SKM-1 treated with dmso at 0.1 percent for 144 hours (cell line): ENCODE data around the gene TMCO2.
"Not testable (repeated sequence)": the region's sequence is repeated elsewhere in the genome, so short reads cannot be mapped to it uniquely, and the experiment has no call there.

ENCODE experiments used
- DNase-seq: peaks from one replicate; lab custom pipeline; 2025; ENCODE audit not compliant: unreplicated experiment; lab: John Stamatoyannopoulos, UW

Gene TMCO2

DNA sequence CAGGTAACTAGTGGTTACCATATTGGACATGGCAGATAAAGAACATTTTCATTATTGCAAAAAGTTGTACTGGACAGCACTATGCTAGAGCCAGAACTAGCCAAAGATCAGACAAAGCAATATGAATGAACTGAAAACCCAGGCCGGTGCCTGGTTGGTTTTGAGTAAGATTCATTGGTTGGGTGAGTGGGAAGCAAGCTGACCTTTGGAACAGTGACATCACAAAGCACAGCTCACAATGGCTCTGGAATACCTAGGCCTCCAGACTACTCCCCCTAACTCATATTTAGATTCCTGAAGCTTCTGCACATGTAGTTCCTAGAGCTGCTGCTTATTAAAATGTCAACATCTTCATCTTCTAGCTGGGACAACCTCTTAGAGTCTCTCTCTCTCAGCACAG lies at the start of gene TMCO2:
TSS of gene TMCO2 (plus strand) at position 283 of the 400 bp plus-strand sequence. CDS start at position 340, 57 bp downstream.
- DNase-seq: no peak

DNA sequence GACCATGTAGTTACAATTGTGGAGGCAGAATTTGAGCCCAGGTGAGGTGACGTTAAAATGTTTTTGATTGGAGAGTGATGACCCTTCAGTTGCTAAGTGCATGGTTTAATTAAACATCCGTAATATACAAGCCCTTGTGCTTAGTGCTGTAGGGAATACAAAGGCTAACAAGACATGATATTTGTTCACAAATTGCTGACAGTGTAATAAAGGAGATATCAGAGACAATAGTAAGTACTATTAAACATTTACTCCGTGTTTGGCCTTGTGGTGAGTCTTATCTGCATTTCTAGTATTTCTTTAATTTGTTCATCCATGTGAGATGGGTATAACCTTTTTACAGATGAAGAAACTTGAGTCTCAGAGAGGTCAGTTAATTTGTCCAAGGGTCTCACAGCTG lies 48.6 kb upstream of the TMCO2 start:
- DNase-seq: no peak

- DNase-seq: no peak
Measured at GRCh38 chr1:40204856-40205255, 42.9 kb upstream of the TMCO2 start.

GRCh38 chr1:40210511-40211204 lies 37.1 kb upstream of the TMCO2 start:
- no peak for DNase-seq

GRCh38 chr1:40218333-40218732 lies 29.4 kb upstream of the TMCO2 start:
- no peak for DNase-seq

DNA sequence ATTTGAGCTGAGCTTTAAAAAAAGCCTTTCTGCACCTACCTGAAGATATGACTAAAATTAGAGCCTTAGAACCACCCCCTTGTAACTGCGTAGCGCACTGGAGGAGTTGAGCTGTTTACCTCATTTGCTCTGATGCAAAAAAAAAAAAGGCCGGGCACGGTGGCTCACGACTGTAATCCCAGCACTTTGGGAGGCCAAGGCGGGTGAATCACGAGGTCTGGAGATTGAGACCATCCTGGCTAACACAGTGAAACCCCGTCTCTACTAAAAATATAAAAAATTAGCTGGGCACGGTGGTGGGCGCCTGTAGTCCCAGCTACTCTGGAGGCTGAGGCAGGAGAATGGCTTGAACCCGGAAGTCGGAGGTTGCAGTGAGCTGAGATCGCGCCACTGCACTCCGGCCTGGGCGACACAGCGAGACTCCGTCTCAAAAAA lies 26.2 kb upstream of the TMCO2 start:
- DNase-seq: not testable (repeated sequence)

DNA sequence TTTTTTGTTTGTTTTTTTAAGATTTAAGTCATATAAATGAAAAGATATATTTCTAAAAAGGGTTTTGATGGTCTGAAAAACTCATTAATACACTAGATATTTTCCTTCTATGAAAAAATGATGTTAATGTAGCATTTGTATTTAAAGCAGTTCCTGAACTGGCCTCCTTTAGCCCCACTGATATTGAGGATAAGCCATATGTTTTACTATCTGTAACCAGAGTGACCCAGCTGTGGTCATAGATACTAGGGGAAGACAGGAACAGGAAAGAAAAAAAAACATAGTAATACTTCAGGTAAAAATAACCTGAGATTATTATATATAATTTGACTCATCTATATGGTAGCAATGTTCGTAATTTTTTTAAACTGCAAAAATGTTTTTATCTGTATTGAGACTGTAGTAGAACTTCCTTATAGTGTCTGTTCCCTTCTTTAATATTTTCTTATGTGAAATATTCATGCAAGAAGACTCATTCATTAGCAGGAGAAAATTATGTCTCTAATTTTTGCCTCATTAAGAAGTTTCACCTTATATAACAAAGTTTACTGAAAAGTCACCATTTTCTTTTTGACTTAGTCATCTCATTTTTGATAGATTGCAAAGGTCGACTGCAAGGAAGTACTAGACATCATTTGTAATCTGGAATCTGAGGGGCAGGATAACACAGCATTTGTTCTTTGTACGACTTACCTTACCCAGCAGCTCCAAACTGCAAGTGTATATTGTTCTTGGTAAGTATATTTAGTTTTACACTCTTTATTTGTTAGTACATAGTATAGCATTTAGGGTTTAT lies 25.6 kb upstream of the TMCO2 start:
- DNase-seq: no peak

DNA sequence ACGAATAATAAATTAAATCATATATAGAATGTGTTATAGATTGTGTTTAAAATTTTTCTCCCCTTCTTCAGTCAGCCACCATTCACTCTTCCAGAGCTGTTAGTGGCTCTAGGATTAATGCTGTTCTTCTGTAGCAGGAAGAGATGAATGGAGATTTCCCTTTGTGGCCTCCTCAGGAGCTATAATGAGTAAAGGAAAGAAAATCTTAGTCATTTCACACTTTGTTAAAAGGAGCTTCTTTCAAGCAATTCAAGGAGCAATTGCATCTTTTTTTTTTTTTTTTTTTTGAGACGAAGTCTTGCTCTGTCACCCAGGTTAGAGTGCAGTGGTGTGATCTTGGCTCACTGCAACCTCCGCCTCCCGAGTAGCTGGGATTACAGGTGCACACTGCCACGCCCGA lies 23.7 kb upstream of the TMCO2 start:
- no peak for DNase-seq

- no peak for DNase-seq
Measured at GRCh38 chr1:40226192-40226591, 21.5 kb upstream of the TMCO2 start.

GRCh38 chr1:40232444-40232843 lies 15.3 kb upstream of the TMCO2 start:
- DNase-seq: no peak

DNA sequence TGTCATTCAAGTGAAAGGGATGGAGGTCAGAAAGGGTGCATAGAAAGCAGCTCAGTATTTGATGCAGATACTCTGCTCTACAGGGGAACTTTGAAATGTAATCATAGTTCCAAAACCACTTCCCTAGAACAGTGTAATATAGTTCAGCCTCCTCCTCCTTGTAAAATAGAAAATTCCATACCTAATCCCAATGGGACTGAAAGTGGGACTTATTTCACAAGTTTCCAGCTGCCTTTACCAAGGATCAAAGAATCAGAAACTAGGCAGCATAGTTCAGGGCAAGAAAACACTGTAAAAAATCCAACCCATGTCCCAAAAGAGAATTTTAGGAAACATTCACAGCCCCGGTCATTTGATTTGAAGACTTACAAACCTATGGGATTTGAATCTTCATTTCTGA lies 8.1 kb upstream of the TMCO2 start:
- no peak for DNase-seq

- DNase-seq: no peak
Measured at GRCh38 chr1:40240390-40240789, 7.3 kb upstream of the TMCO2 start.

- DNase-seq: no peak
Measured at GRCh38 chr1:40241362-40241761, 6.4 kb upstream of the TMCO2 start.

DNA sequence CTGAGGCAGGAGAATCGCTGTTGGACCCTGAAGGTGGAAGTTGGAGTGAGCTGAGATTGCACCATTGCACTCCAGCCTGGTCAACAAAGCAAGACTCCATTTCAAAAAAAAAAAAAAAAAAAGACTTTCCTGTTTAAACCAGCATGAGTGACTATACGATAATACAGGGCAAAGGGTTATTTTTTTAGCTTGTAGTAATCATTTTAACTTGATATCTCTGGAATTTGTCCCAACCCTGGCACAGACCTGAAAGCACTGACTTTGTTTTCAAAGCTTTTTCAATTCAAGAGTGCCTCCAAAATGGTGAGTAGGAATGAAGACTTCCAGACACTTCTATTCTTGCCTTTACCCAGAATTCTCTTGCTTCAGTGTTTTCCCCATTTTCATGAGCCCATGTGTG lies 4.4 kb upstream of the TMCO2 start:
- no peak for DNase-seq

- no peak for DNase-seq
Measured at GRCh38 chr1:40244138-40244744, 3.5 kb upstream of the TMCO2 start.

DNA sequence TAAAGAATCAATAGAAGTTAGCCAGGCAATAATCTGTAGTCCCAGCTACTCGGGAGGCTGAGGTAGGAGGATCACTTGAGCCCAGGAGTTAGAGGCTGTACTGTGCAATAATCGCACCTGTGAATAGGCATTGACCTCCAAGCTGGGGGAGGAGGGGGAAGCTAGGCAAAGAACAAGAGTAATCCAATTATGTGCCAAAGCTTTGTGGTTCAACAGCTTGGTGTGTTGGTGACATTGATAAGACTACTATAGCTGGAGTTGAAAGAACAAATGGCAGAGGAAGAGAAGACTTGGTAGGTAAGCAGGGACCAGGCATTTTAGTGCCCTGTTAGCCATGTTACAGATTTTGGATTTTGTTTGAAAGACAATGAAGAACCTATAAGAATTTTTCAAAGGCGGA lies 2.1 kb upstream of the TMCO2 start:
- no peak for DNase-seq

- no peak for DNase-seq
Measured at GRCh38 chr1:40248412-40248811, 675 bp downstream of the TMCO2 start.

DNA sequence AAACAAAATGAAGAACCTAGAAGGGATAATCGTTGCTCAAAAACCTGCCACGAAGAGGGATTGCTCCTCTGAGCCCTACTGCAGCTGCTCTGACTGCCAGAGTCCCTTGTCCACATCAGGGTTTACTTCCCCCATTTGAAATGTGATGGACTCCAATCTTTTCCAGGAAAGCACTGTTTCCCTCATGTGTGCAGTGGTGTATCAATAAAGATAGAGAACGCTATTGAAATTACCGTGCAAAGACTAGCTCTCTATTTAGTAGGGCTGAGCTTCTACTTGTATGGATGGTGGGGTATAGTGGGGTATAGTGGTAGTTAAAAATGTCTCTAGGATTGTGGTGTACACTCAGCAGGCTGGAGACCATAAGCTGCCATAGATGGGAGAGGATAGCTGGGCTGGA lies 3.7 kb downstream of the TMCO2 start:
- no peak for DNase-seq

GRCh38 chr1:40252601-40253000 lies 4.9 kb downstream of the TMCO2 start:
- DNase-seq: no peak

DNA sequence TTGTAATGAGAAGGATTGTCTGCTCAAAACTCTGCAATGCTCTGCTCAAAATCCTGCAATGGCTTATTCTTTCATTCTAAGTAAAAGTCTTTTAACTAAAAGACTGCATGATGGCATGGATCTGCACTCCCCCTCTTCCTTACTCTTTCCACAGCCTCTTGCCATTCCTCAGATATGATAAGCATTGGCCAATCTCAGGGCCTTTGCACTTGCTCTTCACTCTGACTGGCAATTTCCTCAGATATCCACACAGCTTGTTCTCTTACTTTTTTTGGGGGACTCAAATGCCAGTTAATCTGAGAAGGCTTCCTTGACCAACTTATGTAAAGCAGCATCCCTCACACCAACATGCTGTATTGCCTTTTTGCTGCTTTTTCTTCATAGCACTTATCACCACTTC lies 7.5 kb downstream of the TMCO2 start:
- DNase-seq: no peak

DNA sequence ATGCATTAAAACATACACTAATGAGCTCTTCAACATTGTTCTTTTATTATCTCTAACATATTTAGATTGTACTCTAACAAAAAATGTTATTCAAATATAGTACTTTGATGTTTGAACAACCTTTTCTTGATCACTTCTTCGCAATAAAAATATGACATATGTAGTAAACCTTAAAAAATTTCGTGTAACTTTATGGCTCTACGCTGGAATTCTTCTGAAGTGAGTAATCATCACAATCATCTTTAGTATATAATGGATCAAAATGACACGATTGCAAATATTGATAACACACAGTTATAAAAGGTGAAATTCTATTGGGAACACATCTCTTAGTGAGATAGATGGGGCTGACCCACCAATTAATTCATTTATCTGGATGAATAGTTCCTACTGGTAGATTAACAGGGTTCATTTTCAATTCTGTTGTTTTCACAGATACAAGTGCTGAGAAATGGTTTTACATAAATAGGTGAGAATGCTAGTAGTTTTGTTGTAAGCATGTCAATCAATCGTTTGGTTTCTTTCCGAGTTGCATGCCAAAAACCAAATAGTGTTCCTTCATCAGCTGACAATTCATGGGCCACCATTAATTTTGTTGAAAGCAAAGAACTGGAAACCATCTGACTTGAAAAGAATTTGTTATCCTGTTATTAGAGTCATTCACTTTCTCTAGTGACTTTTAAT lies 8.8 kb downstream of the TMCO2 start:
- DNase-seq: no peak

GRCh38 chr1:40257313-40257687 lies 9.6 kb downstream of the TMCO2 start:
- no peak for DNase-seq
